Endothelial cell of umbilical vein (primary cell): ENCODE measurements around the gene ASS1. TPM values are rescaled to one million over a fixed set of nuclear protein-coding genes. Genes with fewer than 3 reads are reported as not detected.

ENCODE experiments used
- BruUV-seq: library from RNA; stranded (reverse); fragments of 400-500 nt; replicated peaks from 2 replicates; lab custom pipeline; 2021; lab: Mats Ljungman, UMichigan
- CTCF ChIA-PET: fragments of 300-600, 350-600 bp; sonication (Branson Sonifier 250); formaldehyde crosslinking; loops from one replicate; lab custom pipeline; 2021; ENCODE audit warnings: antibody characterized with exemption, inconsistent platforms; lab: Charles Lee
- POLR2A ChIA-PET: fragments of 300-600, 350-600 bp; sonication (Branson Sonifier 250); formaldehyde crosslinking; loops from one replicate; lab custom pipeline; 2021; ENCODE audit warnings: antibody characterized with exemption, inconsistent platforms; lab: Charles Lee
- DNase-seq: peaks from one replicate; pipeline ENCODE4 v3.0.0-alpha.2; 2011; ENCODE audit warnings: low read depth, low spot score
- FAIRE-seq: peaks from 2 replicates; lab custom pipeline; 2011; peaks lifted over from hg19 to GRCh38; lab: Jason Lieb, UNC
- H2AFZ ChIP-seq: 2 replicates; pipeline ENCODE4 v1.6.0; 2012; ENCODE audit warnings: low read depth, low read length, control low read depth, inconsistent platforms
- H3K27ac ChIP-seq: 2 replicates; pipeline ENCODE4 v1.5.1; 2011; ENCODE audit warnings: low read depth, mild to moderate bottlenecking, control low read depth, low read length, moderate library complexity; ENCODE audit not compliant: insufficient read depth
- H3K27me3 ChIP-seq, 2 experiments: 2 replicates each; pipeline versions ENCODE4 v1.6.0 to v1.6.1; 2011; ENCODE audit warnings: low read length in 2 of 2, mixed read lengths in 1 of 2; ENCODE audit not compliant: control insufficient read depth in 2 of 2, insufficient read depth in 2 of 2
- H3K36me3 ChIP-seq, 2 experiments: 2 replicates in 1 of 2; 3 replicates in 1 of 2; pipeline ENCODE4 v1.5.1; 2011; ENCODE audit warnings: low read length in 2 of 2, mild to moderate bottlenecking in 1 of 2, moderate library complexity in 1 of 2; ENCODE audit not compliant: control insufficient read depth in 2 of 2, insufficient read depth in 2 of 2; ENCODE audit errors: extremely low read depth in 1 of 2
- H3K4me1 ChIP-seq: 3 replicates; pipeline ENCODE4 v1.5.1; 2011; ENCODE audit warnings: mild to moderate bottlenecking, low read length; ENCODE audit not compliant: control insufficient read depth, insufficient read depth; ENCODE audit errors: extremely low read depth
- H3K4me2 ChIP-seq: 2 replicates; pipeline ENCODE4 v1.6.1; 2011; ENCODE audit warnings: low read length, control low read depth, mixed read lengths; ENCODE audit not compliant: insufficient read depth
- H3K4me3 ChIP-seq, 3 experiments: fragments of 200-600 bp in 1 of 3; sonication (generic), shearing (Covaris generic) in 1 of 3; replicated peaks in 1 of 3; 2 replicates each; pipeline ENCODE4 v1.5.1; 2011 to 2016; ENCODE audit warnings: control low read depth in 3 of 3, low read length in 3 of 3, mild to moderate bottlenecking in 2 of 3, inconsistent platforms in 1 of 3, low read depth in 1 of 3, moderate library complexity in 1 of 3; ENCODE audit not compliant: insufficient read depth in 1 of 3
- H3K79me2 ChIP-seq: 2 replicates; pipeline ENCODE4 v1.6.0; 2012; ENCODE audit warnings: low read length, inconsistent platforms; ENCODE audit not compliant: control insufficient read depth, insufficient read depth
- H3K9ac ChIP-seq: replicated peaks from 2 replicates; pipeline ENCODE3; 2011; ENCODE audit warnings: low read length, control low read depth; ENCODE audit not compliant: insufficient read depth; ENCODE audit errors: extremely low read depth
- H3K9me1 ChIP-seq: replicated peaks from 3 replicates; pipeline ENCODE4 v1.6.0; 2011; ENCODE audit warnings: mild to moderate bottlenecking, low read length; ENCODE audit not compliant: control insufficient read depth, insufficient read depth; ENCODE audit errors: extremely low read depth
- H3K9me3 ChIP-seq: replicated peaks from 2 replicates; pipeline ENCODE4 v1.5.1; 2012; ENCODE audit warnings: low read length, inconsistent platforms; ENCODE audit not compliant: control insufficient read depth, insufficient read depth
- H4K20me1 ChIP-seq: replicated peaks from 2 replicates; pipeline ENCODE3; 2011; ENCODE audit warnings: mild to moderate bottlenecking, low read length; ENCODE audit not compliant: control insufficient read depth, insufficient read depth; ENCODE audit errors: extremely low read depth
- CTCF ChIP-seq, 2 donors: IDR thresholded peaks; 1 replicate in 1 of 2; 2 replicates in 1 of 2; pipeline ENCODE4 v1.5.1; 2011; ENCODE audit warnings: low read length in 2 of 2, mild to moderate bottlenecking in 2 of 2, moderate library complexity in 2 of 2, control low read depth in 1 of 2, inconsistent platforms in 1 of 2, low read depth in 1 of 2; ENCODE audit not compliant: insufficient read depth in 1 of 2; ENCODE audit errors: extremely low read depth in 1 of 2
- EZH2 ChIP-seq: IDR thresholded peaks from 2 replicates; pipeline ENCODE4 v1.6.1; 2012; ENCODE audit warnings: borderline replicate concordance, low read depth, mild to moderate bottlenecking, moderate library complexity, low read length, inconsistent platforms; ENCODE audit not compliant: severe bottlenecking
- FOS ChIP-seq: IDR thresholded peaks from 2 replicates; pipeline ENCODE4 v1.6.1; 2011; ENCODE audit warnings: mild to moderate bottlenecking, low read length, moderate library complexity, borderline replicate concordance; ENCODE audit not compliant: insufficient read depth
- GATA2 ChIP-seq: IDR thresholded peaks from 2 replicates; pipeline ENCODE4 v1.7.0; 2011; ENCODE audit warnings: low read depth, mild to moderate bottlenecking, moderate library complexity, mixed read lengths, low read length; ENCODE audit not compliant: insufficient read length, insufficient read depth
- JUN ChIP-seq: IDR thresholded peaks from 2 replicates; pipeline ENCODE4 v1.6.1; 2011; ENCODE audit warnings: borderline replicate concordance, low read depth; ENCODE audit not compliant: insufficient read length, insufficient read depth
- MAX ChIP-seq: IDR thresholded peaks from 2 replicates; pipeline ENCODE4 v1.6.1; 2011; ENCODE audit not compliant: insufficient read depth, insufficient read length
- MYC ChIP-seq: IDR thresholded peaks from one replicate; pipeline ENCODE4 v1.6.1; 2011; ENCODE audit warnings: mild to moderate bottlenecking, low read depth, low read length
- POLR2A ChIP-seq: IDR thresholded peaks from 2 replicates; pipeline ENCODE4 v1.6.1; 2012; ENCODE audit warnings: low read depth, mild to moderate bottlenecking, control low read depth, low read length
- POLR2AphosphoS5 ChIP-seq: IDR thresholded peaks from 2 replicates; pipeline ENCODE4 v1.6.1; 2012; ENCODE audit warnings: low read depth, mild to moderate bottlenecking, control low read depth, low read length, moderate library complexity; ENCODE audit not compliant: insufficient read depth
- dilution Hi-C: fragments of 300-500 bp; cut with MboI; formaldehyde crosslinking; loops from one replicate; pipeline ENCODE4 v1.15.0; 2019; ENCODE audit warnings: low sequenced_read_pairs; ENCODE audit not compliant: extremely low pct_ligation_motif_present
- intact Hi-C: fragments of 100-400 bp; cut with micrococcal nuclease; formaldehyde crosslinking; loops from one replicate; pipeline ENCODE4 v1.10.0; 2022
- polyA plus RNA-seq, 4 experiments: library from polyadenylated mRNA; depleted of rRNA in 3 of 4; stranded (reverse) in 3 of 4; unstranded in 1 of 4; fragments of >200 nt; gene quantifications; 2 replicates each; pipeline versions ENCODE4 v1.2.1 to v1.2.3, GENCODE V29; 2011 to 2012; ENCODE audit warnings: missing spikeins in 1 of 4
- total RNA-seq: library from RNA; stranded (reverse); gene quantifications from 2 replicates; pipeline ENCODE4 v1.2.3, GENCODE V29; 2021

ASS1 gene
- total and polyA plus RNA-seq, 2 donors (not counting 3 experiments of a cell fraction or from before 2014, with no cell fraction given), result 3.6 to 12.4 TPM

- no TSS peak for BruUV-seq
- Histone ChIP-seq H3K4me1 (no peaks in the 10 kb centered on the region), H3K4me3 (no peak overlapping the region), H3K79me2 (no peaks in the 10 kb centered on the region), H3K27ac (no peak overlapping the region), H3K27me3 (no peaks in the 10 kb centered on the region), H4K20me1 (no peaks in the 10 kb centered on the region), H3K36me3 (no peaks in the 10 kb centered on the region), H3K9me3 (no peaks in the 10 kb centered on the region), H2AFZ (no peak overlapping the region), H3K4me2 (no peak overlapping the region), H3K9ac (no peak overlapping the region), H3K9me1 (no peaks in the 10 kb centered on the region)
- dilution Hi-C loops (no loop called here), intact Hi-C loops (no loop called here)
- POLR2A ChIA-PET, result no interaction called here
- DNase-seq (no peak), FAIRE-seq (no peak)
- TF ChIP-seq FOS (no peak), EZH2 (no peak), POLR2AphosphoS5 (no peak), GATA2 (no peak), CTCF (IDR thresholded peaks at IDR 0.05; ENCODE audit: extremely low read depth in 1 of 2, insufficient read depth in 1 of 2, low read depth in 1 of 2, low read length in 2 of 2) (no peak), MAX (no peak), POLR2A (no peak), MYC (no peak), JUN (no peak)
- CTCF ChIA-PET, result no interaction called here
Measured at GRCh38 chr9:130486103-130486502, 41.3 kb downstream of the ASS1 start.
